Measurements from ENCODE around the gene ALDH1B1. TPM values are rescaled to one million over a fixed set of nuclear protein-coding genes. Genes with fewer than 3 reads are reported as not detected.

Gene ALDH1B1
- total and polyA plus RNA-seq, 9 of the 15 experiments (the other 6 are each of a cell fraction or from before 2014, with no cell fraction given) = 8.6 to 46.5 (median 30.8) TPM

DNA sequence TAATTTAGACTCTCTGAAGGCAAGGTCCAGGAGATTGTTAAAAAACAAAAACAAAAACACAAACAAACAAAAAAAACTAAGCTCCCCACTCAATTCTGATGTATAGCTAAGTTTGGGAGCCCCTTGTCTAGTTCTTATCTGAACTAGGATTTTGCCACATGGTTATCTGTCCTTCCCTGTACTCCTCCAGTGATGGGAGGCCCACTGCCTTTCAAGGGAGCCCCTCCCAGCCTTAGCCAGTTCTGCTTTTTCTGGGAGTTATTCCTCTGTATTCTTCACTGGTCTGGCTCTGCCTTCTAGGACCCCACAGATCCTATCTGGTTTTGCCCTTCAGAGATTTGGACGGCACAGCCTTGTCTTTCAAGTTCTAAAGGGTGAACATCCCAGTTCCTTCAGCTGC, 2.1 kb upstream of the ALDH1B1 start (continued):
- peak in 1 of 2 experiments; percentile 33; a peak in 1 of 4 replicates for TF ChIP-seq HDAC1 (IDR thresholded peaks at IDR 0.05)
- TF ChIP-seq SMAD4 (CRISPR knock-in tag; conservative IDR thresholded peaks at IDR 0.05) = peak; percentile 49; the same call in 1 of the 2 replicates
- no peak for TF ChIP-seq BHLHE40 (IDR thresholded peaks at IDR 0.05; ENCODE audit: low read length)
- TF ChIP-seq, protein P1, sequence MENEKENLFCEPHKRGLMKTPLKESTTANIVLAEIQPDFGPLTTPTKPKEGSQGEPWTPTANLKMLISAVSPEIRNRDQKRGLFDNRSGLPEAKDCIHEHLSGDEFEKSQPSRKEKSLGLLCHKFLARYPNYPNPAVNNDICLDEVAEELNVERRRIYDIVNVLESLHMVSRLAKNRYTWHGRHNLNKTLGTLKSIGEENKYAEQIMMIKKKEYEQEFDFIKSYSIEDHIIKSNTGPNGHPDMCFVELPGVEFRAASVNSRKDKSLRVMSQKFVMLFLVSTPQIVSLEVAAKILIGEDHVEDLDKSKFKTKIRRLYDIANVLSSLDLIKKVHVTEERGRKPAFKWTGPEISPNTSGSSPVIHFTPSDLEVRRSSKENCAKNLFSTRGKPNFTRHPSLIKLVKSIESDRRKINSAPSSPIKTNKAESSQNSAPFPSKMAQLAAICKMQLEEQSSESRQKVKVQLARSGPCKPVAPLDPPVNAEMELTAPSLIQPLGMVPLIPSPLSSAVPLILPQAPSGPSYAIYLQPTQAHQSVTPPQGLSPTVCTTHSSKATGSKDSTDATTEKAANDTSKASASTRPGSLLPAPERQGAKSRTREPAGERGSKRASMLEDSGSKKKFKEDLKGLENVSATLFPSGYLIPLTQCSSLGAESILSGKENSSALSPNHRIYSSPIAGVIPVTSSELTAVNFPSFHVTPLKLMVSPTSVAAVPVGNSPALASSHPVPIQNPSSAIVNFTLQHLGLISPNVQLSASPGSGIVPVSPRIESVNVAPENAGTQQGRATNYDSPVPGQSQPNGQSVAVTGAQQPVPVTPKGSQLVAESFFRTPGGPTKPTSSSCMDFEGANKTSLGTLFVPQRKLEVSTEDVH (IDR thresholded peaks at IDR 0.05; ENCODE audit: low read depth, partially characterized antibody) = no peak
- no peak for TF ChIP-seq SNRNP70 (optimal IDR thresholded peaks at IDR 0.05; ENCODE audit: low read depth, low read length)
- TF ChIP-seq, protein P2, sequence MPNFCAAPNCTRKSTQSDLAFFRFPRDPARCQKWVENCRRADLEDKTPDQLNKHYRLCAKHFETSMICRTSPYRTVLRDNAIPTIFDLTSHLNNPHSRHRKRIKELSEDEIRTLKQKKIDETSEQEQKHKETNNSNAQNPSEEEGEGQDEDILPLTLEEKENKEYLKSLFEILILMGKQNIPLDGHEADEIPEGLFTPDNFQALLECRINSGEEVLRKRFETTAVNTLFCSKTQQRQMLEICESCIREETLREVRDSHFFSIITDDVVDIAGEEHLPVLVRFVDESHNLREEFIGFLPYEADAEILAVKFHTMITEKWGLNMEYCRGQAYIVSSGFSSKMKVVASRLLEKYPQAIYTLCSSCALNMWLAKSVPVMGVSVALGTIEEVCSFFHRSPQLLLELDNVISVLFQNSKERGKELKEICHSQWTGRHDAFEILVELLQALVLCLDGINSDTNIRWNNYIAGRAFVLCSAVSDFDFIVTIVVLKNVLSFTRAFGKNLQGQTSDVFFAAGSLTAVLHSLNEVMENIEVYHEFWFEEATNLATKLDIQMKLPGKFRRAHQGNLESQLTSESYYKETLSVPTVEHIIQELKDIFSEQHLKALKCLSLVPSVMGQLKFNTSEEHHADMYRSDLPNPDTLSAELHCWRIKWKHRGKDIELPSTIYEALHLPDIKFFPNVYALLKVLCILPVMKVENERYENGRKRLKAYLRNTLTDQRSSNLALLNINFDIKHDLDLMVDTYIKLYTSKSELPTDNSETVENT (CRISPR knock-in tag; IDR thresholded peaks at IDR 0.05) = no peak
- TF ChIP-seq, protein P3, sequence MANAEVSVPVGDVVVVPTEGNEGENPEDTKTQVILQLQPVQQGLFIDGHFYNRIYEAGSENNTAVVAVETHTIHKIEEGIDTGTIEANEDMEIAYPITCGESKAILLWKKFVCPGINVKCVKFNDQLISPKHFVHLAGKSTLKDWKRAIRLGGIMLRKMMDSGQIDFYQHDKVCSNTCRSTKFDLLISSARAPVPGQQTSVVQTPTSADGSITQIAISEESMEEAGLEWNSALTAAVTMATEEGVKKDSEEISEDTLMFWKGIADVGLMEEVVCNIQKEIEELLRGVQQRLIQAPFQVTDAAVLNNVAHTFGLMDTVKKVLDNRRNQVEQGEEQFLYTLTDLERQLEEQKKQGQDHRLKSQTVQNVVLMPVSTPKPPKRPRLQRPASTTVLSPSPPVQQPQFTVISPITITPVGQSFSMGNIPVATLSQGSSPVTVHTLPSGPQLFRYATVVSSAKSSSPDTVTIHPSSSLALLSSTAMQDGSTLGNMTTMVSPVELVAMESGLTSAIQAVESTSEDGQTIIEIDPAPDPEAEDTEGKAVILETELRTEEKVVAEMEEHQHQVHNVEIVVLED (CRISPR knock-in tag; IDR thresholded peaks at IDR 0.05) = 0 out of 2 replicates have a peak, but pooled peaks have one; percentile 16
- 0 out of 4 replicates have a peak, but pooled peaks of 1 of the 2 experiments have one; percentile 30 for TF ChIP-seq TEAD1 (CRISPR knock-in tag; IDR thresholded peaks at IDR 0.05)
- no peak for TF ChIP-seq SIN3B (IDR thresholded peaks at IDR 0.05; ENCODE audit: low read depth)
- TF ChIP-seq ELF1 (tag; IDR thresholded peaks at IDR 0.05) = no peak
- 0 out of 2 replicates have a peak, but pooled peaks have one; percentile 37 for TF ChIP-seq FOXM1 (IDR thresholded peaks at IDR 0.05; ENCODE audit: low read depth)
- TF ChIP-seq FOXM1 (CRISPR knock-in tag; IDR thresholded peaks at IDR 0.05; ENCODE audit: low read depth) = no peak
- no peak for TF ChIP-seq BDP1 (IDR thresholded peaks at IDR 0.05; ENCODE audit: insufficient read depth, insufficient read length)
- 0 out of 2 replicates have a peak, but pooled peaks have one; percentile 25 for TF ChIP-seq ZNF75A (CRISPR knock-in tag; IDR thresholded peaks at IDR 0.05)
- peak; percentile 24 to 54; a peak in 1 of 4 replicates for TF ChIP-seq MAZ (CRISPR knock-in tag; conservative IDR thresholded peaks at IDR 0.05 in 1 of 2, IDR thresholded peaks at IDR 0.05 in 1 of 2)
- TF ChIP-seq MYC (IDR thresholded peaks at IDR 0.05; ENCODE audit: low read depth, low read length) = peak; percentile 62; the same call in 1 of the 2 replicates
- no peak for TF ChIP-seq MYC (CRISPR knock-in tag; IDR thresholded peaks at IDR 0.05; ENCODE audit: borderline replicate concordance, low read depth)
- peak; percentile 49; the same call in 1 of the 2 replicates for TF ChIP-seq SMARCC2 (IDR thresholded peaks at IDR 0.05; ENCODE audit: low read depth)
- TF ChIP-seq CBFA2T3 (IDR thresholded peaks at IDR 0.05) = peak; percentile 70
- TF ChIP-seq PHF8 (IDR thresholded peaks at IDR 0.05; ENCODE audit: borderline replicate concordance, low read length) = no peak
- no peak for TF ChIP-seq ZNF224 (CRISPR knock-in tag; IDR thresholded peaks at IDR 0.05)
- TF ChIP-seq MTA1 (IDR thresholded peaks at IDR 0.05; ENCODE audit: borderline replicate concordance) = 0 out of 2 replicates have a peak, but pooled peaks have one; percentile 66
- no peak for TF ChIP-seq ARID2 (IDR thresholded peaks at IDR 0.05)
- TF ChIP-seq ZNF589 (CRISPR knock-in tag; IDR thresholded peaks at IDR 0.05; ENCODE audit: low read depth) = peak; percentile 21; the same call in 1 of the 2 replicates
